ENCODE data around the gene ERI3.

ERI3 gene

GRCh38 chr1:44200336-44200735 lies 154.7 kb downstream of the ERI3 start:
- DNase-seq (ENCODE audit: low spot score), result no peak

- DNase-seq (ENCODE audit: low spot score), result no peak
Observed at GRCh38 chr1:44174630-44175029, 180.4 kb downstream of the ERI3 start.
